GM23248 (cell line): ENCODE data around the gene GLRX5. TPM values are rescaled to one million over a fixed set of nuclear protein-coding genes. Genes with fewer than 3 reads are reported as not detected.

Experiments
- DNase-seq: peaks from one replicate; pipeline ENCODE4 v3.0.0-alpha.2; 2015
- H2AFZ ChIP-seq: fragments of 200-600 bp; sonication (generic); 2 replicates; pipeline ENCODE4 v1.6.1; 2016; ENCODE audit warnings: antibody characterized with exemption
- H3F3A ChIP-seq: fragments of 200-600 bp; sonication (generic); 2 replicates; pipeline ENCODE4 v1.6.1; 2016; ENCODE audit warnings: mild to moderate bottlenecking, antibody characterized with exemption, mixed run types; ENCODE audit not compliant: insufficient read depth
- H3K27ac ChIP-seq: fragments of 200-600 bp; sonication (generic); 2 replicates; pipeline ENCODE4 v1.5.1; 2016; ENCODE audit warnings: mild to moderate bottlenecking
- H3K27me3 ChIP-seq: fragments of 200-600 bp; sonication (generic); replicated peaks from 2 replicates; pipeline ENCODE4 v1.6.1; 2016; ENCODE audit warnings: mild to moderate bottlenecking; ENCODE audit not compliant: insufficient read depth
- H3K36me3 ChIP-seq: fragments of 200-600 bp; sonication (generic); 2 replicates; pipeline ENCODE4 v1.6.1; 2016; ENCODE audit warnings: low read depth, mild to moderate bottlenecking
- H3K4me1 ChIP-seq: fragments of 200-600 bp; sonication (generic); 2 replicates; pipeline ENCODE4 v1.6.1; 2016; ENCODE audit warnings: mild to moderate bottlenecking; ENCODE audit not compliant: insufficient read depth
- H3K4me2 ChIP-seq: fragments of 200-600 bp; sonication (generic); one replicate; pipeline ENCODE4 v1.6.1; 2016; ENCODE audit warnings: mild to moderate bottlenecking; ENCODE audit not compliant: unreplicated experiment
- H3K4me3 ChIP-seq: fragments of 200-600 bp; sonication (generic); 2 replicates; pipeline ENCODE4 v1.5.1; 2016; ENCODE audit warnings: mild to moderate bottlenecking
- H3K79me2 ChIP-seq: fragments of 200-600 bp; sonication (generic); 2 replicates; pipeline ENCODE4 v1.6.1; 2016; ENCODE audit warnings: mild to moderate bottlenecking; ENCODE audit not compliant: insufficient read depth
- H3K9ac ChIP-seq: fragments of 200-600 bp; sonication (generic); 2 replicates; pipeline ENCODE4 v1.6.1; 2016; ENCODE audit warnings: mild to moderate bottlenecking
- H3K9me2 ChIP-seq: fragments of 200-600 bp; sonication (generic); 2 replicates; pipeline ENCODE4 v1.6.1; 2016; ENCODE audit warnings: mixed run types, mild to moderate bottlenecking, moderate library complexity; ENCODE audit not compliant: insufficient read depth
- H3K9me3 ChIP-seq: fragments of 200-600 bp; sonication (generic); one replicate; pipeline ENCODE4 v1.6.1; 2017; ENCODE audit warnings: low read depth
- H4K20me1 ChIP-seq: fragments of 200-600 bp; sonication (generic); 2 replicates; pipeline ENCODE4 v1.6.0; 2016; ENCODE audit not compliant: insufficient read depth
- EZH2 ChIP-seq: fragments of 200-600 bp; sonication (generic); IDR thresholded peaks from 2 replicates; pipeline ENCODE4 v1.6.1; 2018; ENCODE audit warnings: antibody characterized with exemption, mild to moderate bottlenecking; ENCODE audit not compliant: insufficient read depth, poor library complexity, severe bottlenecking
- EZH2phosphoT487 ChIP-seq: fragments of 200-600 bp; sonication (generic); IDR thresholded peaks from 2 replicates; pipeline ENCODE4 v1.6.1; 2018; ENCODE audit warnings: antibody characterized with exemption, moderate library complexity, mild to moderate bottlenecking, low read depth; ENCODE audit not compliant: insufficient read depth
- WGBS, 2 experiments: methylation state at CpG; one replicate each; pipeline ENCODE4 v1.1.6; 2015 to 2017; ENCODE audit warnings: low lambda C conversion rate in 2 of 2, low coverage in 1 of 2; ENCODE audit errors: missing lambda C conversion rate in 2 of 2; 5-methylcytosine and 5-hydroxymethylcytosine counted together
- in situ Hi-C: fragments of 300-500 bp; cut with MboI; formaldehyde crosslinking; loops from 2 replicates; pipeline ENCODE4 v1.15.0; 2020
- polyA plus RNA-seq: library from polyadenylated mRNA; unstranded; fragments of >200 nt; fragmentation: Nextera tagmentation; extraction: Ambion mirVana; gene quantifications from 2 replicates; pipeline ENCODE4 v1.2.1, GENCODE V29; 2016
- total RNA-seq: library from RNA; depleted of rRNA; stranded (reverse); fragments of >200 nt; shearing (Covaris generic); gene quantifications from 2 replicates; pipeline ENCODE4 v1.2.3, GENCODE V29; 2014

GLRX5 gene
- total and polyA plus RNA-seq, 2 experiments from 2014 or later: 38.6 to 48.7 TPM

DNA sequence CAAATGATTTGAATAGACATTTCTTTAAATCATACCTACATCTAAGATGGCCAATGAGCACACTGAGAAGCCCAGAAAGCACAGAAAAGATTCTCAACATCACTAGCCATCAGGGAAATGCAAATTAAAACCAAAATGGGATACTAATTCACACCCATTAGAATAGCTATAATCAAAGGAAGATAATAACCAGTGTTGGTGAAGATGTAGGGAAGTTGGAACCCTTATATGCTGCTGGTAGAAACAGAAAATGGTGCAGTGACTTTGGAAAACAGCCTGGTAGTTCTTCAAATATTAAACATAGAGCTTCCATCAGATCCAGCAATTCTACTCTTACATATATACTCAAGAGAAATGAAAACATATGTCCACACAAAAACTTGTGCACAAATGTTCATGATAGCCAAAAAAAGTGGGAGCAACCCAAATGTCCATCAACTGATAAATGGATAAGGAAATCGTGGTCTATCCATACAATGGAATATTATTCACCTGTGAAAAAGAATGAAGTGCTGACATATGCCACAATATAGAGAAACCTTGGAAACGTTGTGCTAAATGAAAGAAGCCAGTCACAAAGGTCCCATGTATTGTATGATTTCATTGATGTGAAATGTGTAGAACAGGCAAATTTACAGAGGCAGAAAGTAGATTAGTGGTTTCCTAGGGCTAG is 42.8 kb upstream of the GLRX5 start:
- H3K27me3 ChIP-seq: no peaks in the 10 kb centered on the region
- H3K9me2 ChIP-seq: no peaks in the 10 kb centered on the region
- in situ Hi-C loops: no loop called here
- no peak overlapping the region for H3K4me3 ChIP-seq
- 68 to 71% methylated on average over 2 of the region's 2 CpGs for WGBS, 2 experiments
- no peak for TF ChIP-seq EZH2
- no peak for TF ChIP-seq EZH2phosphoT487
- H3K4me1 ChIP-seq: peaks cover 15% of the 10 kb centered on the region
- no peaks in the 10 kb centered on the region for H4K20me1 ChIP-seq
- no peak overlapping the region for H3K27ac ChIP-seq
- H2AFZ ChIP-seq: no peak overlapping the region
- H3K9me3 ChIP-seq: no peaks in the 10 kb centered on the region
- DNase-seq: no peak
- no peaks in the 10 kb centered on the region for H3K79me2 ChIP-seq
- H3K4me2 ChIP-seq: no peak overlapping the region
- H3K9ac ChIP-seq: no peak overlapping the region
- H3K36me3 ChIP-seq: no peaks in the 10 kb centered on the region
- H3F3A ChIP-seq: no peaks in the 10 kb centered on the region

DNA sequence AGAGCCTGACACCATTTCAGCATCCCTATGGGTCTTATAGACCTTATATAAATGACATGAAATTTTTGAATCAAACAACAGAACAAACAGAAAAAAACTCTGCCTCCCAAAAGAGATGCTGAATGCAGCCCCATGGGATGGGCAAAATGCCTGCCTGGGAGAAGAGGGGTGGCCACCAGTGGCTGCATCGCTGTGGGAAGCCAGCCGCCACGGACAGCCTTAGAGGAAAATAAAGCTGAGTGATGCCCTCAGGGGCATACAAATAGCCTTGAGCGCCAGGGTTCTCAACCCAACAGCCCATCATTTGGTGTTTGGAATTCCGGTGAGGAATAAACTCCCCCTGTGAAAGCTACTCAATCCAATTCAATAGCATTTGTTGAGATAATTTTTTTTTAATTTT is 41.3 kb upstream of the GLRX5 start:
- Histone ChIP-seq H3K4me1 (peaks cover 17% of the 10 kb centered on the region), H3K9me3 (no peaks in the 10 kb centered on the region), H2AFZ (no peak overlapping the region), H3K9me2 (no peaks in the 10 kb centered on the region), H3K27ac (no peak overlapping the region), H3K27me3 (no peaks in the 10 kb centered on the region), H3K9ac (no peak overlapping the region), H3K4me3 (no peak overlapping the region), H4K20me1 (no peaks in the 10 kb centered on the region), H3K4me2 (no peak overlapping the region), H3K79me2 (no peaks in the 10 kb centered on the region), H3F3A (no peaks in the 10 kb centered on the region), H3K36me3 (no peaks in the 10 kb centered on the region)
- in situ Hi-C loops: no loop called here
- DNase-seq: no peak
- no peak for TF ChIP-seq EZH2
- no peak for TF ChIP-seq EZH2phosphoT487
- 80 to 98% methylated on average over 4 to 5 of the region's 5 CpGs for WGBS, 2 experiments

DNA sequence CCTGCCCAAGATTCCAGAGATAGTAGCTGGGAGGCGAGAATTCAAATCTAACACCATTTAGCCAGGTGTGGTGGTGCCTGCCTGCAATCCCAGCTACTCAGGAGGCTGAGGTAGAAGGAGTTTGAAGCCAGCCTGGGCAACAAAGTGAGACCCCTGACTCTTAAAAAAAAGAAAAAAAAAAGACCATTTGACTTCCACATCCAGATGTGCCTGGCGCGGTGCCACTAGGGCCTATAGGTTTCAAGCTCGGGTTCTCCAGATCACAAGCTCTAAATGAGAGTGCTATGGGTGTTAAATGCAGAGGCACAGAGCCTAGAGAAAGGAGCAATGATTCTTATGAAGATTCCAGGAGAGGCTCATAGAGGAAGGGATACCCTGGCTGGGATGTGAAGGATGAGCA is 40.9 kb upstream of the GLRX5 start:
- Histone ChIP-seq H3K9me3 (no peaks in the 10 kb centered on the region), H4K20me1 (no peaks in the 10 kb centered on the region), H3K4me3 (no peak overlapping the region), H3F3A (no peaks in the 10 kb centered on the region), H2AFZ (no peak overlapping the region), H3K4me2 (no peak overlapping the region), H3K27me3 (no peaks in the 10 kb centered on the region), H3K79me2 (no peaks in the 10 kb centered on the region), H3K36me3 (no peaks in the 10 kb centered on the region), H3K27ac (no peak overlapping the region), H3K9ac (no peak overlapping the region), H3K9me2 (no peaks in the 10 kb centered on the region), H3K4me1 (peaks cover 17% of the 10 kb centered on the region)
- in situ Hi-C loops: no loop called here
- 86 to 90% methylated on average over 4 of the region's 4 CpGs for WGBS, 2 experiments
- DNase-seq: no peak
- TF ChIP-seq EZH2 (no peak), EZH2phosphoT487 (no peak)

DNA sequence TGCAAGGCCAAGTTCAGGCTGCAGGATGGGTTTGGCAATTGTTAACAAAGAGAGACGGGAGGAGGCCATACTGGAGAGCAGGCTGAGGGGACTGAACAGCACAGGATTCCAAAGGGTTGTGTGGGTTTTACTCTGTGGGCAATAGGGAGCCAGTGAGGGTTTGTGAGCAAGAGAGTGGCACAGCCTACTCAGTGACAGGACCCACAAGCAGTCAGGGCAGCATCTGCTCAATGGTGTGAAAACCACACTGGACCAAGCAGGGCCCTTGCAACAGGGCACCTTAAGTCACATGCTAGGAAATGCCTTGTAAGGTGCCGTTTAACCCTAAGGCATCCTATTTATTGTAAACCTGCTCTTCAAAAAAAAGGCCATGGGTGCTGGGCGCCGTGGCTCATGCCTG is 40.4 kb upstream of the GLRX5 start:
- no peak overlapping the region for H3K4me3 ChIP-seq
- no peak overlapping the region for H3K9ac ChIP-seq
- no peak for DNase-seq
- H2AFZ ChIP-seq: no peak overlapping the region
- H3K9me2 ChIP-seq: no peaks in the 10 kb centered on the region
- TF ChIP-seq EZH2phosphoT487 (no peak), EZH2 (no peak)
- H3K4me2 ChIP-seq: no peak overlapping the region
- peaks cover 17% of the 10 kb centered on the region for H3K4me1 ChIP-seq
- no peak overlapping the region for H3K27ac ChIP-seq
- in situ Hi-C loops: no loop called here
- no peaks in the 10 kb centered on the region for H3K36me3 ChIP-seq
- H3F3A ChIP-seq: no peaks in the 10 kb centered on the region
- WGBS, 2 experiments: 98% methylated on average over 4 of the region's 4 CpGs
- H3K79me2 ChIP-seq: no peaks in the 10 kb centered on the region
- H4K20me1 ChIP-seq: no peaks in the 10 kb centered on the region
- no peaks in the 10 kb centered on the region for H3K9me3 ChIP-seq
- no peaks in the 10 kb centered on the region for H3K27me3 ChIP-seq
